Activated CD4-positive, alpha-beta T cell treated with anti-CD3 and anti-CD28 coated beads for 36 hours (primary cell): Measurements from ENCODE around the gene ADAMTS18. TPM values are rescaled to one million over a fixed set of nuclear protein-coding genes. Genes with fewer than 3 reads are reported as not detected.

Experiments used
- ATAC-seq: fragments of 200-7000 bp; cut with Tn5 transposase; one replicate; pipeline ENCODE4 v1.10.0; 2021; ENCODE audit warnings: mild to moderate bottlenecking, moderate library complexity
- CTCF ChIA-PET: fragments of 350-600 bp; sonication (Branson Sonifier 250); formaldehyde crosslinking; loops from one replicate; lab custom pipeline; 2021; ENCODE audit warnings: antibody characterized with exemption; lab: Charles Lee
- POLR2A ChIA-PET: fragments of 350-600 bp; sonication (Branson Sonifier 250); formaldehyde crosslinking; loops from one replicate; lab custom pipeline; 2021; ENCODE audit warnings: antibody characterized with exemption, inconsistent platforms; lab: Charles Lee
- DNase-seq: peaks from one replicate; pipeline ENCODE4 v3.0.0-alpha.2; 2020
- H3K27ac Mint-ChIP-seq: one replicate; pipeline ENCODE4 v1.8.0; 2021; ENCODE audit warnings: mixed read lengths
- H3K27me3 Mint-ChIP-seq: one replicate; pipeline ENCODE4 v1.8.0; 2021; ENCODE audit warnings: mixed read lengths
- H3K36me3 Mint-ChIP-seq: one replicate; pipeline ENCODE4 v1.8.0; 2021; ENCODE audit warnings: low read depth, mixed read lengths
- H3K4me1 Mint-ChIP-seq: one replicate; pipeline ENCODE4 v1.8.0; 2021; ENCODE audit warnings: mixed read lengths
- H3K4me3 Mint-ChIP-seq: one replicate; pipeline ENCODE4 v1.8.0; 2021; ENCODE audit warnings: mild to moderate bottlenecking, moderate library complexity, mixed read lengths
- H3K9me3 Mint-ChIP-seq: one replicate; pipeline ENCODE4 v1.8.0; 2021; ENCODE audit warnings: low read depth, mixed read lengths
- intact Hi-C, 2 experiments: fragments of 100-400 bp; cut with DNase I in 1 of 2; cut with micrococcal nuclease in 1 of 2; formaldehyde crosslinking; loops; one replicate each; pipeline versions ENCODE4 v1.14.2 to v1.15.1; 2022 to 2024; cut with DNase I, micrococcal nuclease
- total RNA-seq, 2 experiments: library from RNA; stranded (reverse); gene quantifications; one replicate each; pipeline ENCODE4 v1.2.3, GENCODE V29; 2021

ADAMTS18 gene
- total RNA-seq, 2 experiments from 2014 or later = not detected

DNA sequence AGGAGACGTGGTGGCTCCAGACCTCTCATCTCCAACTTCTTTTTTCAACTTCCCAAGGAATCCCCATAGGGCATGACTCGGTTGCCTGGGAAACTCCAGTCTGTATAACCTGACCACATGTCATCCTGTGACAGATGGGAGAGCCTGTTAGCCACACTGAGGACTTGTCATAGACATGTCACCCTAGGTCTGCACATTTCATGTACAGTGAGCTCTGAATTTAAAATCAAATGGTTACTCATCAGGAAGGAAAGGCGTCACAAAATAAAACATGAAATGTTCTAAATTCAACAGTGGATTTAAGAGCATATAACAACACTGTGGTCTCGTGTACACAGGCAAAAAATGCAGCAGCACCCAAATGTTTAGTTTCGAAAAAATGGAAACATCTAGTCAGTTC lies 22.2 kb upstream of the ADAMTS18 start:
- Mint-ChIP-seq H3K27me3 (peaks cover 10% of the 10 kb centered on the region), H3K4me1 (no peaks in the 10 kb centered on the region), H3K9me3 (no peaks in the 10 kb centered on the region), H3K36me3 (no peaks in the 10 kb centered on the region), H3K4me3 (no peak overlapping the region), H3K27ac (no peak overlapping the region)
- DNase-seq = no peak
- CTCF ChIA-PET = no interaction called here
- ATAC-seq = no peak
- intact Hi-C loops = no loop called here
- POLR2A ChIA-PET = no interaction called here

DNA sequence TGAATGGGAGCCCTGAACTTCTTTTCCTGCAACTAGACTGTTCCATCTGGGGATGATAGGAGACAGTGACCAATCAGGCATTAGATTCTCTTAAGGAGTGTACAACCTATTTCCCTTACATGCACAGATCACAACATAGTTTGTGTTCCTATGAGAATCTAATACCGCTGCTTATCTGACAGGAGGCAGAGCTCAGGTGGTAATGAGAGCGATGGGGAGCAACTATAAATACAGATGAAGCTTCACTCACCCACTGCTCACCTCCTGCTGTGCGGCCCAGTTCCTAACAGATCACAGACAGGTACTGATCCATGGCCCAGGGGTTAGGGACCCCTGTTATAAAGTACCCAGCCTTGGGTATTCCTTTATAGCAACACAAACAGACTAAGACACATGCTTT lies 17.4 kb upstream of the ADAMTS18 start:
- ATAC-seq (no peak), DNase-seq (no peak)
- POLR2A ChIA-PET = no interaction called here
- intact Hi-C loops = no loop called here
- no peaks in the 10 kb centered on the region for H3K9me3 Mint-ChIP-seq
- no peak overlapping the region for H3K4me3 Mint-ChIP-seq
- H3K27me3 Mint-ChIP-seq = peaks cover 8% of the 10 kb centered on the region
- CTCF ChIA-PET = no interaction called here
- no peaks in the 10 kb centered on the region for H3K4me1 Mint-ChIP-seq
- H3K36me3 Mint-ChIP-seq = no peaks in the 10 kb centered on the region
- no peak overlapping the region for H3K27ac Mint-ChIP-seq

DNA sequence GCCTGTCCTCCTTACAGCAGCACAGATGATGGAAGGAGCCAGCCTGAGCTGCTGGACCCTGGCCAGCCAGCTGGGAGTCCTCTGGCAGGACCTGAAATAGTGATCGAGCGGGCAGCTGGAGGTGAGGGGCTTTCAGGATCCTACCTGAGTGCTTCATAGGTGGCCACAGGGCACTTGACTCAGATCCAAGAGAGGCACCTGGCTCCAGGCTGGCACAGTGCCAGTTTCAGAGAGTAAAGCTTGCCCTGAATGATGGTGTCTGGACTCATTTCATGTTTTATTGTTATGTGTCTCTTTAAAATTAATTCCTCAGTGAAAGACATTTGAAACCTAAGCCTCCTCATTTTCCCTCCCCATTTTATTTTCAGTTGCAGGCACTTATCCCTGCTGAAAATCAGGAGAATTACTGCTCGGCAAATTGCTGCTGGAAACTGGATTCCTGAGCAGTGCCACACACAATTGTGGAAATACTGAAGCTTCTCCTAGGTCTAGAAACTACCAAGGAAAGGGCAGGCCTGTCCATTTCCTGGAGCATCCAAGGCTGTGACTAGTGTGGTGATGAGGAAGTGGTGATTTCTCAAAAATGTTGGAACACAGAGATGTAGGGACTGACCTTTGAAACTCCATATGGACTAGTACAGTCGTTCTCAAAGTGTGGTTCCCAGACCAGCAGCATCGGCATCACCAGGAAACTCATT lies 16.1 kb upstream of the ADAMTS18 start:
- POLR2A ChIA-PET = no interaction called here
- peaks cover 6% of the 10 kb centered on the region for H3K27me3 Mint-ChIP-seq
- no peaks in the 10 kb centered on the region for H3K4me1 Mint-ChIP-seq
- intact Hi-C loops = no loop called here
- CTCF ChIA-PET = no interaction called here
- DNase-seq (no peak), ATAC-seq (no peak)
- H3K4me3 Mint-ChIP-seq = no peak overlapping the region
- no peak overlapping the region for H3K27ac Mint-ChIP-seq
- H3K36me3 Mint-ChIP-seq = no peaks in the 10 kb centered on the region
- no peaks in the 10 kb centered on the region for H3K9me3 Mint-ChIP-seq

DNA sequence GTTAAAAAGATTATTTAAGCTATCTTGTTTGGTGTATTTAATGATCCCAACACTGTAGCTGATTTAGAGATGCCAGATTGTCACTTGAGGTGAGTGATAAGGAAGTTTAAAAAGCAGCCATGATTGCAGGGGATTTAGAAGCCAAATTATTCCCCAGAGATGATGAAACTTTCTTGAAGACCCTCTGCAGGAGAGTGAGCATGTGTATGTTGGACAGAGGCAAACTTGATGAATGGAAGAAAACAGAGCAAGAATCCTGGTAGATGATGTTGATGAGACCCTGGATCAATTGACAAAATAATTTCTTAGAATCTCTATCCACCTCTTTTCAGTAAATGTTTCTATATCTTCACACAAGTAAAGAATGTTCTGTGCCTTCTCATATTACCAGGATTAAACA lies 14.4 kb upstream of the ADAMTS18 start:
- ChIA-PET CTCF (no interaction called here), POLR2A (no interaction called here)
- intact Hi-C loops = no loop called here
- H3K9me3 Mint-ChIP-seq = no peaks in the 10 kb centered on the region
- H3K4me3 Mint-ChIP-seq = no peak overlapping the region
- H3K4me1 Mint-ChIP-seq = no peaks in the 10 kb centered on the region
- peaks cover 13% of the 10 kb centered on the region for H3K27me3 Mint-ChIP-seq
- DNase-seq (no peak), ATAC-seq (no peak)
- H3K27ac Mint-ChIP-seq = no peak overlapping the region
- no peaks in the 10 kb centered on the region for H3K36me3 Mint-ChIP-seq

DNA sequence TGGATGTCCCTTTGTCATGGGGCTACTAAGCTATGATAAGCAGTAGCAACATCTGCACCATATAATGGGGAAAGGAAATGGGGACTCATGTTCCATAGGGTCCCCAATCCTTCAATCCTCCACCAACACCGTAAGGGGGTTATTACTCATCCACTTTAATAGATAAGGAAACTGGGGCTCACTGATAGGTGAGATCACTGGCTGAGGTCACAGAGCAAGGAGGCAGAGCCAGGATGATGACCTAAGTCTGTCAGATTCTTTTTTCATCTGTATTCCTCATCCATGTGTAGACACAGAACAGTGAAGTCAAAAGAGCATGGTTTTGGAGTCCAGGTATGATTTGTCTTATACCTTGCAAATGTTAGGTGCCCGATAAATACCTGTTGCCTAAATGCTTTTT lies 10.5 kb upstream of the ADAMTS18 start:
- Mint-ChIP-seq H3K9me3 (no peaks in the 10 kb centered on the region), H3K4me3 (no peak overlapping the region), H3K36me3 (no peaks in the 10 kb centered on the region), H3K4me1 (no peaks in the 10 kb centered on the region), H3K27me3 (peaks cover 24% of the 10 kb centered on the region), H3K27ac (no peak overlapping the region)
- intact Hi-C loops = no loop called here
- POLR2A ChIA-PET = no interaction called here
- DNase-seq (no peak), ATAC-seq (no peak)
- CTCF ChIA-PET = no interaction called here

DNA sequence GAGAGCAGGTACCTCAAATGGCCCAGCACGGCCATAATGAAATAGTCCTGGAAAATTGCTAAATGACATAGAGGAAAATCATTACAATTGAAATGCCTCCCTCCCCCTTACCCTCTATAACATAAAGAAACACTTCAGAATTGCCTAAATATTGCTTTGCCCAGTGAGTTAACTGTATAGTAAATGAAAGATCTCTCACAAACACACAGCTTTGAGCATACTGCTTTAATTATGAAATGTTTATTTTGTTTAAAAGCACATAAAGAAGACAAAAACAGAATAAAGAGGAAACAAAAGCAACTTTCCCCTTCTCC lies 9.3 kb upstream of the ADAMTS18 start:
- no peaks in the 10 kb centered on the region for H3K9me3 Mint-ChIP-seq
- H3K36me3 Mint-ChIP-seq = no peaks in the 10 kb centered on the region
- H3K27ac Mint-ChIP-seq = no peak overlapping the region
- DNase-seq (no peak), ATAC-seq (no peak)
- intact Hi-C loops = no loop called here
- ChIA-PET CTCF (no interaction called here), POLR2A (no interaction called here)
- H3K4me3 Mint-ChIP-seq = no peak overlapping the region
- peaks cover 21% of the 10 kb centered on the region for H3K27me3 Mint-ChIP-seq
- no peaks in the 10 kb centered on the region for H3K4me1 Mint-ChIP-seq

- Mint-ChIP-seq H3K9me3 (no peaks in the 10 kb centered on the region), H3K27me3 (peaks cover 23% of the 10 kb centered on the region), H3K36me3 (no peaks in the 10 kb centered on the region), H3K27ac (no peak overlapping the region), H3K4me3 (no peak overlapping the region), H3K4me1 (no peaks in the 10 kb centered on the region)
- ChIA-PET CTCF (no interaction called here), POLR2A (no interaction called here)
- intact Hi-C loops = no loop called here
- no peak for DNase-seq
- ATAC-seq = no peak
Measured at GRCh38 chr16:77443357-77444146, 8.7 kb upstream of the ADAMTS18 start.

DNA sequence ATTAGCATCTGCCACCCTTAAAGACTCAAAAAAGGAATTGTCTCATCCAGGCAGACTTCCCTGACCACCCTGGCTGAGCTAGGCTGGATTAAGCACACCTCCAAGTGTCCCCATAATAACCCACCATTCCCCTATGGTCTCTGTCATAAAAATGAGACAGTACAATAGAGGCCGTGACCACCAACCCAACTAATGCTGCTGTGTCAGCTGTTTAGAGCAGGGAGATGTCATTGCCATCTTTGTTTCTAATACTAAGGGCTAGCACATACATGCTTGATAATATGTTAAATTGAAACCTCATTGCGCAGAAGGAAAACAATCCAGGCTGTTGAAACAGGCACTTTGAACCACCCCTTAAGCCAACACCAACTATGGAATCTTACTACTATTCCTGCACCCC lies 7.2 kb upstream of the ADAMTS18 start:
- H3K4me1 Mint-ChIP-seq = no peaks in the 10 kb centered on the region
- ATAC-seq (no peak), DNase-seq (no peak)
- H3K36me3 Mint-ChIP-seq = no peaks in the 10 kb centered on the region
- intact Hi-C loops = no loop called here
- ChIA-PET CTCF (interaction anchor here (1.2 kb wide), 1 partner anchor 99 kb away, joined by 6 read pairs; no protein-coding TSS in a partner anchor), POLR2A (no interaction called here)
- H3K4me3 Mint-ChIP-seq = no peak overlapping the region
- no peak overlapping the region for H3K27ac Mint-ChIP-seq
- peaks cover 26% of the 10 kb centered on the region for H3K27me3 Mint-ChIP-seq
- no peaks in the 10 kb centered on the region for H3K9me3 Mint-ChIP-seq

DNA sequence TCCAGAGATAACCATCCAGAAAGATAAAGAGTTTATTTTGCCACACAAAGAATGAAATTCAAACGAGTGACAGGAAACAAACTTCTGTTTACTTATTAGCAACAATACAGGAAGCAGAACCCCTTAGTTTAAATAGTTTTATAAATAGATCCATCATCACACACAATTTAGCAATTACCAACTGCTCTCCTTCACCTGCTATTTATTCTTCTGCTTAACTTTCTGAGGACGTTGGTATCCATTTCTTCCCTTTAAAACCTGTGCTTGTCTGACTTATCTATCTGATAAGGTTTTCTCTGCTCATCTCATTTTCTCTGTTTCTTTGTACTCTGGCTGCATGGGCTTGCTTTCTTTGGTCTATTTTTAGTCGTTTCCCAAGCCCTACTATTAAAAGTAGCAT lies 4.3 kb upstream of the ADAMTS18 start:
- no peak for DNase-seq
- intact Hi-C loops = loop anchor here in 1 of 2 experiments (10.0 kb wide), 1 partner anchor 204 kb away; no protein-coding TSS in a partner anchor
- POLR2A ChIA-PET = no interaction called here
- H3K27ac Mint-ChIP-seq = no peak overlapping the region
- H3K36me3 Mint-ChIP-seq = no peaks in the 10 kb centered on the region
- CTCF ChIA-PET = no interaction called here
- ATAC-seq = no peak
- H3K4me1 Mint-ChIP-seq = no peaks in the 10 kb centered on the region
- no peaks in the 10 kb centered on the region for H3K9me3 Mint-ChIP-seq
- H3K27me3 Mint-ChIP-seq = peaks cover 37% of the 10 kb centered on the region
- no peak overlapping the region for H3K4me3 Mint-ChIP-seq

DNA sequence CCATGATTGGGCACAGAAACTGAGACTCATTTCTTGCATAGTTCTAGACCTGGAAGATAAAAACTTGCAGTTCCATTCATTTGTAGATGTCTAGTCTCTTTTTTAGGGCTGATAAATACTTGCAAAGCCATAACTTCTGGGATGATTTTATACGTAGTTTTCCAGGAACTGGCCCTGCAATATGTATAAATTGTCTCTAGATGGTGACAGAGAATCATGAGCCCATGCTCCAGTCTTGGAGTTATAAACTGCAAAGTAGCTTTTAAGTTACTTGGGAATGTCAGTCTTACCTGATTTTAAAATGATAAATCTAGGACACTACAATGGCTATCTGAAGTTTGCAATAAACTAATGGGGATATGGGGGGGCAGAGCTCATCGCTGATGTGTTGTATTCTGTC lies 3.0 kb upstream of the ADAMTS18 start:
- no peak for ATAC-seq
- H3K36me3 Mint-ChIP-seq = no peaks in the 10 kb centered on the region
- no peaks in the 10 kb centered on the region for H3K4me1 Mint-ChIP-seq
- CTCF ChIA-PET = no interaction called here
- DNase-seq = no peak
- intact Hi-C loops = loop anchor here in 1 of 2 experiments (10.0 kb wide), 1 partner anchor 203 kb away; no protein-coding TSS in a partner anchor
- no peak overlapping the region for H3K27ac Mint-ChIP-seq
- POLR2A ChIA-PET = interaction anchor here (0.6 kb wide), 1 partner anchor 320 kb away, joined by 5 read pairs; no protein-coding TSS in a partner anchor
- H3K9me3 Mint-ChIP-seq = no peaks in the 10 kb centered on the region
- H3K4me3 Mint-ChIP-seq = no peak overlapping the region
- H3K27me3 Mint-ChIP-seq = peaks cover 42% of the 10 kb centered on the region

GRCh38 chr16:77435272-77435820 lies 512 bp upstream of the ADAMTS18 start:
- Mint-ChIP-seq H3K9me3 (no peaks in the 10 kb centered on the region), H3K27ac (no peak overlapping the region), H3K4me1 (no peaks in the 10 kb centered on the region), H3K27me3 (peaks cover 50% of the 10 kb centered on the region), H3K36me3 (no peaks in the 10 kb centered on the region), H3K4me3 (no peak overlapping the region)
- intact Hi-C loops = loop anchor here (2.0 to 10.0 kb wide), 2 partner anchors 199 to 201 kb away; no protein-coding TSS in a partner anchor
- no peak for ATAC-seq
- CTCF ChIA-PET = no interaction called here
- DNase-seq = no peak
- POLR2A ChIA-PET = no interaction called here
